DND-41 (cell line): ENCODE data around the gene BCL11A.

Experiments used
- EZH2 ChIP-seq: IDR thresholded peaks from 3 replicates; pipeline ENCODE4 v1.6.1; 2012; ENCODE audit warnings: borderline replicate concordance, low read depth, mild to moderate bottlenecking, moderate library complexity, low read length, inconsistent platforms; ENCODE audit not compliant: severe bottlenecking
- TF ChIP-seq, protein P1 (sequence below): IDR thresholded peaks from 2 replicates; pipeline ENCODE4 v1.5.1; 2012; ENCODE audit warnings: borderline replicate concordance, low read length, moderate library complexity, mild to moderate bottlenecking; ENCODE audit not compliant: poor library complexity, severe bottlenecking; ENCODE audit errors: extremely low read depth

DNA sequence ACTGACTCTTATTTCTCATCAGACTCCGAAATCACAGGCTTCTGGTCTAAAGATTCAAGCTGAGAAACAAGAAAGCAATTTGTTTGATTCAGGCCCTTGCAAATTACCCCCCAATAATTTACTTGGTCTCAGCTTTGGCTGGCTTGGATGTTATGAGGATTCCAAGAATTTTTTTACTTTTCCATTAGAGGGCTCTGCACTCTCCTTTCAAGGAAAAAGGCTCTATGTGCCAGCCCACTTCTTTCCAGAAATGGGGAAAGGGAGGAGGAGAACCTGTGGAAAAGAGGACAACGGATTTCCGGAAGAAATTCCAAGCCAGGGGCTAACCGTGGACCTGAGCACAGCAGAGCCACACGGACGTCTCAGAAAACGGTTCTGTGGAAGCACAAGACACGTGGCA, 44.4 kb downstream of the BCL11A start:
- TF ChIP-seq, protein P1, sequence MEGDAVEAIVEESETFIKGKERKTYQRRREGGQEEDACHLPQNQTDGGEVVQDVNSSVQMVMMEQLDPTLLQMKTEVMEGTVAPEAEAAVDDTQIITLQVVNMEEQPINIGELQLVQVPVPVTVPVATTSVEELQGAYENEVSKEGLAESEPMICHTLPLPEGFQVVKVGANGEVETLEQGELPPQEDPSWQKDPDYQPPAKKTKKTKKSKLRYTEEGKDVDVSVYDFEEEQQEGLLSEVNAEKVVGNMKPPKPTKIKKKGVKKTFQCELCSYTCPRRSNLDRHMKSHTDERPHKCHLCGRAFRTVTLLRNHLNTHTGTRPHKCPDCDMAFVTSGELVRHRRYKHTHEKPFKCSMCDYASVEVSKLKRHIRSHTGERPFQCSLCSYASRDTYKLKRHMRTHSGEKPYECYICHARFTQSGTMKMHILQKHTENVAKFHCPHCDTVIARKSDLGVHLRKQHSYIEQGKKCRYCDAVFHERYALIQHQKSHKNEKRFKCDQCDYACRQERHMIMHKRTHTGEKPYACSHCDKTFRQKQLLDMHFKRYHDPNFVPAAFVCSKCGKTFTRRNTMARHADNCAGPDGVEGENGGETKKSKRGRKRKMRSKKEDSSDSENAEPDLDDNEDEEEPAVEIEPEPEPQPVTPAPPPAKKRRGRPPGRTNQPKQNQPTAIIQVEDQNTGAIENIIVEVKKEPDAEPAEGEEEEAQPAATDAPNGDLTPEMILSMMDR, result no peak
- no peak for TF ChIP-seq EZH2
